Lower leg skin (tissue), 3 donors: ENCODE data around the gene ARID5A.

Experiments
- CTCF ChIP-seq, 3 donors: fragments of 450-650 bp; IDR thresholded peaks; one replicate each; pipeline ENCODE4 v1.5.1; 2016; ENCODE audit warnings: antibody characterized with exemption in 3 of 3, mild to moderate bottlenecking in 3 of 3, moderate library complexity in 2 of 3
- POLR2A ChIP-seq, 2 donors: fragments of 450-650 bp; IDR thresholded peaks; one replicate each; pipeline ENCODE4 v1.6.1; 2016 to 2017; ENCODE audit warnings: antibody characterized with exemption in 2 of 2, mild to moderate bottlenecking in 1 of 2, moderate library complexity in 1 of 2

- TF ChIP-seq CTCF (IDR thresholded peaks at IDR 0.05): no peak
- TF ChIP-seq POLR2A (IDR thresholded peaks at IDR 0.05): no peak
Observed at GRCh38 chr2:96538487-96539214, 2.1 kb downstream of the ARID5A start.
